HG02870 (cell line): ENCODE measurements around the gene TGFBR3.
A peak's percentile ranks its signal among the peaks of the same experiment; 100 is the strongest.

Source experiments
- ATAC-seq: cut with Tn5 transposase; IDR thresholded peaks from one replicate; pipeline ENCODE4 v1.9.1; 2021; ENCODE audit warnings: mild to moderate bottlenecking, moderate library complexity; ENCODE audit not compliant: unreplicated experiment

The TGFBR3 gene

DNA sequence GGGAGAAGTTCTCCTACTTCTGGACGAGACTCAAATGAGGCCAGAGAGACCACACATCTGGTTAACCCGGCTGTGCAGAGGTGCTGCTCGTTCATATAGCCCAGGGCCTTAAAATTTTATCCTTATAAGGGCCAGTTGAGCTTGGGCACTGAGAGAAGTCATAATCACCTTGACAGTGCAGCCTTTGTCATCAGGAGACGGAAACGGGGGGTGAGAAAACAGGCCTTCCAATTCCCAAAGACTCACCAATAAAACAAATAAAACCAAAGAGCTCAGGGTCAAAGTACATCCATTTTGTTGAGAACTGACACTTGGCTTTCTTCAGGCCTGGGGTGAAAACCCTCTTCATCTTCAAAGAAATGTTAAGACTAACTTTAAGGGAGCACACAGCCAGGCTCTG is 167.1 kb downstream of the TGFBR3 start:
- no peak for ATAC-seq

DNA sequence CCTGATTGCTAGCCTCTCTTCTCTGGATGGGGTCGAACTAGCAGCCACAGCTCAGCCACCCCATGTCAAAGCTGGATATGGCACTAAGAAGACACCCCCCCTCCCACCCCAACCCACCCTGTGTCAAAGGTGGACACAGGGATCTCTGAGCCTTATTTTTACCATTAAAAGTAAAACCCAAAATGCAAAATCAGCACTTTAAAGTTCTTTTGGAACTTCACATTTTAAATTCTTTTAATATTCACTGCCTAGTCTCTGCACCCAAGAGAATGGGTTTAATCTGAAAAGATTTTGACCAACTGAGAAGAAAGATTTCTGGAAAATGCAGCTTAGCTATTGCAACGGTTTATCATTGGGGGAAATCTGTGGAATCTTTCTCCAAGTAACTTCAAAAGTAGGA is 167.6 kb downstream of the TGFBR3 start:
- ATAC-seq: no peak

DNA sequence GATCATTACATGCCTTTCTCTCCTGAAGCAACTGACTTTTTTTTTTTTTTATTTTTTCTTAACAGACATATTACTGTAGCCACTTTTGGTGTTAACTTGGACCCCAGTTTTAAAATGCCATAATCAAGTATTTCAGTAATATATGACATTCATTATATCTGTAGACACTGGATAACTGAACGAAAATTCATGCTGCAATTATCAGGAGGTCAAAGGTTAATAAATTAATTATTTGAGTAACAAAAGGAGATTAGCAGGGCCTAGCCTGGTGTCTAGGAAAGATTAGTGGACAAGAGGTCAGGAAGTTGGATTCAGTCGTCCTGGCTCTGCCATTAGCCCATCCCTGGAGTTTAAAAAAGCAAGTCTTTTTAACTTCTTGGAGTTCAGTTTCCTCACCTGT is 168.1 kb downstream of the TGFBR3 start:
- no peak for ATAC-seq

DNA sequence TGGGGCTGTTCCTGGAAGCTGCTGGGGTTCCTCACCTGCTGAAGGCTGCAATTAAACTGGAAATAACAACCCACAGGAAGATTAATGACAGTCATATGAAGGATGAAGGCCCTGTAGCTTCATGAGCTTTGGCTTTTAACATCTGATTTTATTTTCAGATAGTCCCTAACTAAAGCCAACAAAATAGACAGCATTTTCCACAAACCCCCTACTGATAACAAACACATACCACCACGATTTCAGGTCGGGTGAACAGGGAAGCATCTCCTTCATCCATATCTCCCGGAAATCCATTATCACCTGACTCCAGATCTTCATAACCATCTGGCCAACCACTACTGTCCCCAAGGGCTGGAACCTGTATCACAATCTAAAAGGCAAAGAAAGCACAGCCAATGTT is 169.6 kb downstream of the TGFBR3 start:
- ATAC-seq: no peak

DNA sequence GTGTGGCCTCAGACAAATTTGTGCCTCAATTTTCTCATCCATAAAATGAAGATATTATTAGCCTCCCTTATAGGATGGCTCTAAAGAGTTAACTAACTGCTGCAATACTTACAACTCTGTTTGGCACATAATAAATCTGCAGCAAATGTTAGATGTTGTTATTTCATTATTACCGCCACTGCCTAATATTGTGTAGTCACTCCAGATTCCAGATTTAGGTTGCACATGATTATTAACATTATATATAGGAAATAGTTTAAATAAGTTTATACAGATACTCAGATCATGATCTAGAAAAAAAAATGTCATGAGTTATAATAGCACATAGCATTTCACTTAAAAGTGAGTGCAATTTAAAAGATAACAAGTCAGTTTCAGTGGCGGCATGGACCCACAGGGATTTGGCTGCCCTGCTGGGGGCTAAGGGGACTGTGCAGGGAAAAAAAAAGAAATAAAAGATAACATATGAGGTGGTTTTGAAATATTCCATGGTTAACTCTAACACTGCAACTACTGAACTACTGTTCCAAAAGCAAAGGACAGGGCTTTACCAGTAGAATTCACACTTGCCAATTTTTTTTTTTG is 170.4 kb downstream of the TGFBR3 start:
- no peak for ATAC-seq

DNA sequence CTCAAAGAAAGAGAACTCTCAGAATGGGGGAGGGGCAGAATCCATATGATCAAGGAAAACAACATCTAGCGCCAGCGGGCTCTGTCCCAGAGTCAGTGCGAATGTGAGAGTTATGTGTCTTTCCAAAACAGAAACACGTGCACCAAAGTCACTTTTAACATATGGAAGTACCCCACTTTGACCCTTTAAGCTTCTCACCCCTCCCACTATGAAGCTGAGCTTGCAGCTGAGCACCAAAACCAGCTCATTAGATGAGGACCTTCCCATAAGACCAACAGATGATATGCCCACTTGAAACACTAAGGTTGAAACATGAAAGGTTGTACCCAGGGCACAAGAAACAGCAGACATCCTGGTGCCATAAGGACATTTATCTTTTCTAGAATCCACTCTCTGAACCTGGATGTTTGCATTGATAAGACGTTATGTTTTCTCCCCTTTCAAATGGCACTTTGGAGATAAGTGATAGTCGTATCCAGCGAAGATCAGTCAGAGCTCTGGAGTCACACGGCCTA is 171.0 kb downstream of the TGFBR3 start:
- ATAC-seq: no peak

DNA sequence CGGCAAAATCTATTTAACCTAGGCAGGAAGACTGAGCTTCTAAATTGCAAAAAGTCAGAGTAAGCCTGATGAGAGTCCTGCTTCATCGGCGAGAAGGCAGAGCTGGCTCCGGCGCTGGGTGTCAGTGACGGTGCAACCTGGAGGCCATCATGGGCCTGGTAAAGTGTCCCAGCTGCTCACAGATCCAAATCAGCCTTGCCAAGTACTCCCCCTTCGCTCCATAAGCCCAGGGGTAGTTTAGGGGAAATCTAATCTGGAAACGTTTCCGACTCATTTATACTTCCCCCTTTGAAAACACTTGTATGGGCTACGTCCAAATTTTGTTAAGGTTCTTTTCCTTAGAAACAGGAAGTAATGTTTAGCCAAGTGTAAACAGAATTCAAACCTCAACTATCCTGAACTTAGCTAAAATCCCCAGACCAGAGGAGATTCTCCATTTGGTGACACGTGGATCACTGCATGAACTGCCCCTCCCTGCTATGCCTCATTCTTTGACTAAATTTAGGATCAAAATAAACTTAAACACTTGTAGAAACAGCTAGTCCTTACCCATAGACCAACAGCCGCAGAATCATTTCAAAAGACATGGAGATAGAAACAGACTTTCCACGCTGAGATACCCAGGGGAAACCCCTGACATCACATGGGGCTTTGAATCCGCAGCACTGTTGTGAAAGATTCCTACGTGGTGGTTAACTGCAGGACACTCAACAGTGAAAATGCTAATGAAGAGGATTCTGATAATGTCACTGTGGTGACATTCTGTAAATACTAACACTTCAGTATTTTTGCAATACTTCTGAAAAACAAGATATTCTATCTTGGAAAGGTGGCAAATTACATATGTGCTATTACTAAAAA is 172.7 kb downstream of the TGFBR3 start:
- ATAC-seq: peak; percentile 69

DNA sequence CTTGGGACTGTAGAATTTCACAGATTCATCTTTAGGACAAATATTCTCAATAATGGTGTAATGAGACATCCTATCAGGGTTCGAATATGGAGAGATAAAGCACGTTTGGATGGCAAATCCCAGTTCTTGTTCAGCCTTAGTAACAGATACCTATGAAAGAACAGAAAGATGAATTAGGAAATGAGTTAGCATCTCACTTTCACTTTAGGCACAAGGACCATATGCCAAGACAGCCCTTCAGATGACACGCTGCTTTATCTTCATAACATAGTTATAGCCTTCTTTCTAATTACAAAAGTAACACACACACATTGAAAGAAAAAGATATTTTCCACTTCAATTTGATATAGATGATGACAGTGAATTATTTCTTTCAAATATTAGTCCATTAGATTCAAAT is 173.6 kb downstream of the TGFBR3 start:
- ATAC-seq: peak; percentile 34

DNA sequence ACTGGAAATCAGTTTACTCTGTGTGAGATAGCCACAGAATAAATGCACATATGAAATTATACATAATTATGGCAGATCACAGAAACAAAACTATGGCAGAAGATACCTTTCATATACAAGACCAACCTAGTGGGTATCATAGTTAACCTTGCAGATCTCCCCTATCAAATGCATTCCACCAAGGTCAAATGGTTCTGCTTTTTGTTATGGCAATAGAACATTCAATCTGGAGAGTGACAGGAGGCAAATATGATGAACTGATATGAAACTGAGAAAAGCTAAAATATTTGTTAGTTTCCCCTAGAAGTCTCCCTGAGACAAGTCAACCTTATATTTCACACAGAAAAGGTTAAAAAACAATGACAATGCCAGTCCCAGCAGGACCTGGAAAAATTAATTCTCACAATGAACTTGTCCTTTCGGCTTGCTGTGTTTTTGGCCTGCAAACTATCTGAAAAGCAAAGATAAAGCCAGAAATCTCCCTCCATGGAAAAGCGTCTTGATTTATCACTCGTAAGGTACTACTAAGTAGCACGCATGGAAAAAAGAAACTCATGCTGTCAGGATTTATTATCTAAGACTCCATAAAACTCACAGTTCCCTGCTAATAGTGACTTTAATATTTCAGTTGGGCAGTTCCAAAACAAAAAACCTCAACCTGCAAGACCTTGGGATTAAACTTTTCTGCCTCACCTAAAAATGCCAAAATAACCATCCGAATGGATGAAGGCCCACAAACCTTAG is 174.3 kb downstream of the TGFBR3 start:
- no peak for ATAC-seq

DNA sequence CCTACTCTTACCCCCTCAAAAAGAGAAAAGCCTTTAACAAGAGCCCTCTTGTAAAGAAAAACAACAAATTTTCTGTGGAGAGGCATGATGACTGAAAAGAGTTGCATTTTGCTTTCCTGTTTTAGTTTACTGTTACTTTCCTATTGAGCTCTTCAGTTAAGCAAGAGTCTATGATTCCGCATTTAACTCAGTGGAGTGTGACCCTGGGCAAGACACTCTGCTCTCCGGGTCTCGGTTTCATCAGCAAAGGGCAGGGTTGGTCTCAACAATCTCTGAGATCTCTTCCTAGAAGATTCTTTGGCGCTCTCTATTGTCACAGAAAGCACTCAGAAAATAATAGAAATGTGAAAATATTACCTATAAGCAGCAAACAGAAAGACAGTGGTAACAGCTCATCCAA is 175.7 kb downstream of the TGFBR3 start:
- no peak for ATAC-seq

DNA sequence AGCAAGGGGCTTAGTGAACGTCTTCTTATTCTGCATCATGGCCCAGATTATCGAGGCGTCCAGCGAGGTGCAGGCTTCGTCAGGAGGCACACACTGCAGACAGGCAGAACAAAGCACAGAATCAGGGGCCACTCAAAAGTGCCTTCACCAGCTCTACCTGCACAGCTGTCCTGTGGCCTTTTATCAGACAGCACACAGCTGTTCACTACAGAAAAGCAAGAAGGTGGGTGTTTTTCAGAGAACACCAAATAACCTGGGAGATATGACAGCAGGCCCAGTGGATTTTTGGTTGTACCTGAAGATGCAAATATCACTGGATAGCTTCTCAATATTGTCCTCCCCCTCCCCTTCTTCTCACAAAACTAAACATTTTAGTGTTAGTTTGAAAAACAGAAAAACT is 177.3 kb downstream of the TGFBR3 start:
- ATAC-seq: no peak

DNA sequence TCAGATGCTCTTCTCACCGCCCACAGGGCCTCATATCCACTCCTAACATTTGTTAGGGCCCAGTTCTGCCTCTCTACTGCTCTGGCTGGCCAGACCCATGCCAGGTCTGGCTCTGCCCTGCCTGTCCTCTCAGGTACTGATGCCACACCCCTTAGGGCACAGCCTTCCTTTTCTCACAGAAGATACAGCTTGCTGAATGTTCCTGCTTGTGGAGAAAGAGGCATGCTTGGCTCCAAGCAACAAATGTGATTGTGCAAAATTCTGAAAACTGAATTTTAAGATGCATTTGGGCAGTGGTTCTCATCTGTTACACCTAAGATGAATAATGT is 178.1 kb downstream of the TGFBR3 start:
- ATAC-seq: no peak

DNA sequence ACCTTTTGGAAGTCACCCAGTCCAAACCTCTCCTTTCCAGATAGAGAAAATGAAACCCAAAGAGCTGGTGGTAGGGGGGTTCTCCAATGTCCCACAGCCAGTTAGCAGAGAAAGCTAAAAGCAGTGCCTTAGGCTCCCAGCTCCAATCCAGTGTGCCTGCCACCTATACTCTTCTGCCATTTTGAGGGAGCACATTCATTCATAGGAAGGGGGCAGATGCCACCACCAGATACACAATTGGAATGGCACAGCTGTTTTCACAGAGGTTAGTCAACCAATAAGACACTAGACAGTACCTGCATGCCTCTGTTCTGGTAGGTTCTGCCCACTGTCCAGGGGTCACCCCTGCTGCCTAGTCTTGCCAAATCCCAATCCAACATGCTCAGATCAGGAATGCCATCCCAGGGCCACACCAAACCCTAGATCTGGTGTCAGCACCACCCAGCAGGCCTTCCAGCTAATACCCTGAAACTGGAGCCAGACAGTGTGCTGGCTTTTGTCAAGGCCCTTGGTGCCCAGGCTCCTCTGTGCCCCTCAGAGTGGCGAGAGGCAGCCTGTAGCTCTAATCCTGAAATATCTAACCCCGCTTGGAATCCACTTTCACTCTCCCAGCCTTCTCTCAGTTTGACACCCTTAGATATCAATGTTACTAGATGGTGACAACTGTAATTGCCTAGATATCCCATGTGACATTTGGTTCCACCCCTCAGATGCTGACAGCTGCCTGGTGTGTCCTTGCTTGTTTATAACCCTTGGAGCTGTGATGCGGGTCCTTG is 178.6 kb downstream of the TGFBR3 start:
- no peak for ATAC-seq

DNA sequence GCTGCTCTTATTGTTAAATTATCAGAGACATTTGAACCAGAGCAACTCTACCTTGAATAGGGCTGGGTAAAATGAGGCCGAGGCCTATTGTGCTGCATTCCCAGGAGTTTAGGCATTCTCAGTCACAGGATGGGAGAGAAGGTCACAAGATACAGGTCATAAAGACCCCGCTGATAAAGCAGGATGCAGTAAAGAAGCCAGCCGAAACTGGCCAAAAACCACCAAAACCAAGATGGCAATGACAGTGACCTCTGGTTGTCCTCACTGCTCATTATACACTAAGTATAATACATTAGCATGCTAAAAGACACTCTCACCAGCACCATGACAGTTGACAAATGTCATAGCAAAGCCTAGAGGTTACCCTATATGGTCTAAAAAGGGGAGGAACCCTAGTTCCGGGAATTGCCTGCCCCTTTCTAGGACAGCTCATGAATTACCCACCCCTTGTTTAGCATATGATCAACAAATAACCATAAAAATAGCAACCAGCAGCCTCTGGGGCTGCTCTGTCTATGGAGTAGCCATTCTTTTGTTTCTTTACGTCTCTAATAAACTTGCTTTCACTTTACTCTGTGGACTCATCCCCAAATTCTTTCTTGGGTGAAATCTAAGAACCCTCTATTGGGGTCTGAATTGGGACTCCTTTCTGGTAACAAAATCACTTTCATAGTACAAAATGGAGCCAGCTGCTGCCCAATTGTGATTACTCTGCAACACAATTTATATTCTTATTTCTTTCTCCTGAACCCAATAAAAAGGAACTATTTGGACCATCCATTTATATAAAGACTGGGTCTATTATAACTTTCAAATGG is 179.6 kb downstream of the TGFBR3 start:
- ATAC-seq: no peak

DNA sequence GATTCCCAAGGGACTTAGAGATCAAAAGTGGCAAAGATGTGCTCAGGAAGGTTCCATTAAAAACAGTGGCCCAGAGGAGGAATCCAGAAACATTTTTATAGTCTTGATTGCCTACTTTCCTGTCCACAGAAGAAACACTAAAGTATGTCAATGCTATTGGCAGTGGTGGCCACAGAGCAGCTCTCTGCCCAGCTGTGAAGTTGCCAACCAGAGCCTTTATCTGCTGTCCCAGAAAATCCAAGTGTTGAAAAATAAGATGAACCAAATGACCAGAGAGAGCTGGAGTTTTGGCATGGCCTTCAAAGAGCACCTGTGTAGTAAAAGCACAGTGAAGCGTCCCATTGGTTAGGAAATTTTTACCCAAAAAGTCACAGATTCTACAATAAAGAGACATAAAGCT is 181.2 kb downstream of the TGFBR3 start:
- ATAC-seq: no peak

DNA sequence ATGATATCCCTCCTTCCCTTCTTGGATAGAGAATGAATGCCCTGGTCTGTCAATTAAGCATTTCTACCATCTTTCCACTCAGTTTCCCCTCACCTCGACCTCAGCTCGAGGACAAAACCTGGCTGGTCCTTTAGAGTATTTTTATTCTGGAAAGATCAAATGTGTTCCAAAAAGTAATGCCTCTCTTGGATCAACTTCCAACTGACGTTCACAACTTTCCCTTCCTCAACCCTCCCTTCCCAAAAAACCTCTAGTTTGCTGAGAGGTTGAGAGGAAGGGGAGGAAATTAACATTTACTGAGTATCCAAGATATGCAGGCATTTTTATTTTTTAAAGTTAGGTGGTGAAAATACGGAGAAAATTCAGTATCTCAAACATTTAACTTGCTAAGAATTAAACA is 182.9 kb downstream of the TGFBR3 start:
- ATAC-seq: no peak

DNA sequence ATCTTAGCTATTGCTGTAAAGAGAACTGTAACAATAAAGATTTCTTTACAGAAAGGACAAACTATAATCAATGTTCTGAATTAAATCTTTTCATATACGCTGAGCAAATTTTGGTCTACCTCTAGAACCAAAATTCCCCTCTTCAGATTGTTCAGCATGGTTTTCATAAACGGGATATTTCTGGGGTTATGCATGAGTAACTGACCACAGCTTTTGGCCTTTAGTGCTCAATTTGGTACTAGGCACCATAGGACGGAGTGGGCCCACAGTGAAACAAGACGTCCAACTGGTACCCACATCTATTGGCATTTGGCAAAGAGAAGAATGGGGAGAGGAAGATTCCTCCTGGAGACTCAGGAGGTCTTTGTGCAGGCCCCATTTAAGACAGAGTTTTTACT is 184.5 kb downstream of the TGFBR3 start:
- no peak for ATAC-seq

DNA sequence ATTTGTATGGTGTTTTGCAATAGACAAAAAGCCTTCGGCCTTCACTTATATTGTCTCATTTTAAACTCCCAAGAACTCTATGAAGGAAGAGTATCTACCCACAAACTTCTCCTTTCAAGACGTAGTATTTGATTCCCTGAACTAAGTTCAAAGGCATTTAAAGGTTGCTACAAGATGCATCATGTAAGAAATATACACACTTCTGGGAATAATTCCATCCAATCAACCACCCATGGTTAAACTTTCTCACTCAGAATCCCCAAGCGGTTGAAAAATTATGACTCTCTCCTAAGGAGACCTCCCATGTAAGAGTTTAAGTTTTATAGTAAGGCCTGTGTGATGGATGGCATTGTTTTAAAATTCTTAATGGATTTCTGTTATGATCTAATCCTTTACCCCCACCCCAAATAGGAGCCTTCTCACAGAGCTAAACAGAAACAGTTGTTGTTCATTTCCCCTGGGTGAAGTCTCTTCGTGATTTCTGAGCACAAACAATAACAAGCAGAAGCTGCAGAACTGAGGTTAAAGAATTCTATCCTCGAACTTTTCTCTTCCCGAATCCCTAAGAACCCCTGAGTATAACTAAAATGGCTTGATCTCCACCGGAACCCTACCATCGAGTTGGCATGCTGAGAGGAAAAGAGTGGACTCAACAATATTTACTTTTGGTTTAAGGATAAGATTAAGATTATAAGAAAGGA is 185.0 kb downstream of the TGFBR3 start:
- ATAC-seq: no peak

DNA sequence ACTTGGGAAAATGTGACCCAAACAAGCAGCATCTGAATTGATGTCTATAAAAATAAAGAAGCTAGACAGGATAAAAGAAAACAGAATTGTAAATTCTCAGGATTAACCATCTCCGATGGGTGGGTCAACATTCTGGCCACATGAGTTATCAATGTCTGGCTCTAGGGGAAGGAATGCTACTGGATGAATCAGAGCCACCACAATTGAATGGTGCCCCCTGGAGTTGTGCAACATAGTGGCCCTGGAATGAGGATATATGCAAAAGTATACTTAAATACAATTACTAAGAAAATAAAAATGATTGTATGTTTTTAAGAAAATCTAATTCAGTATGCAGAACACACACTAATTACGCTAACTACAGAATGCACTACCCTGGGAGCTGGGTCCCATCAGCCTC is 185.6 kb downstream of the TGFBR3 start:
- ATAC-seq: no peak
